Ascending aorta (tissue), 2 donors: ENCODE results near the gene SLC4A3. TPM values are rescaled to one million over a fixed set of nuclear protein-coding genes. Genes with fewer than 3 reads are reported as not detected.

Experiments used
- DNase-seq, 2 donors: peaks; one replicate each; pipeline ENCODE4 v3.0.0-alpha.2; 2019; ENCODE audit warnings: low spot score in 2 of 2
- H3K27ac ChIP-seq, 2 donors: fragments of 200-600 bp; sonication (generic); one replicate each; pipeline ENCODE4 v1.5.1; 2016 to 2017; ENCODE audit warnings: mild to moderate bottlenecking in 1 of 2
- H3K27me3 ChIP-seq: fragments of 200-600 bp; sonication (generic); one replicate; pipeline ENCODE4 v1.5.1; 2017
- H3K36me3 ChIP-seq, 2 donors: fragments of 200-600 bp; sonication (generic); one replicate each; pipeline ENCODE4 v1.5.1; 2016
- H3K4me1 ChIP-seq, 2 donors: fragments of 200-600 bp; sonication (generic); one replicate each; pipeline ENCODE4 v1.5.1; 2016 to 2017; ENCODE audit warnings: mild to moderate bottlenecking in 1 of 2
- H3K4me3 ChIP-seq, 2 donors: fragments of 200-600 bp; sonication (generic); one replicate each; pipeline ENCODE4 v1.5.1; 2016 to 2017; ENCODE audit warnings: mild to moderate bottlenecking in 1 of 2
- H3K9me3 ChIP-seq, 2 donors: fragments of 200-600 bp; sonication (generic); one replicate each; pipeline ENCODE4 v1.5.1; 2016
- CTCF ChIP-seq, 3 experiments: fragments of 200-600 bp in 2 of 3; fragments of 450-650 bp in 1 of 3; sonication (generic) in 2 of 3; IDR thresholded peaks; one replicate each; pipeline ENCODE4 v1.5.1; 2016 to 2019; ENCODE audit warnings: antibody characterized with exemption in 3 of 3, mild to moderate bottlenecking in 1 of 3, moderate library complexity in 1 of 3
- intact Hi-C: fragments of 100-400 bp; cut with DNase I; formaldehyde crosslinking; loops from one replicate; pipeline ENCODE4 v1.15.1; 2023
- total RNA-seq: library from RNA; depleted of rRNA; stranded (reverse); fragments of >200 nt; gene quantifications from one replicate; pipeline ENCODE4 v1.1.0, GENCODE V29; 2016

Gene SLC4A3
- total RNA-seq, 1 donor from 2014 or later: 1.8 TPM

DNA sequence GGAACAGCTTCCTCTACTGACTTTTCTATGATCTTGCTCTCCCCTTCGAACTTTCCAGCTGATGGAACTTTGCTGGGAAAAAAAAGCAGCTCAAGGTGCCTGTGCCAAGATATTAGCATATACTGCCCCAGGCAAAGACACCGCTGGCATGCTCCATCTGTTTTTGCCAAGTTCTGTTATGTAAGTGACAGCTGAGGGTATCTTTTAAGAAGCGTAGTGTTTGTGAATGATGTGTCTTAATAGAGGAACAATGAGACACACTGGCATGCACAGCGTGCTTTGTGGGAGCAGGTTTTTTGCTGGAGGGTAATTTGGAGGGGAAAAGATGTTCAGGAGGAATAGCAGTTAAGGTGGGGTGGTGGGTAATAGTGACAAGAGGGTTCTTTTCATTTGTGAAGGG is 47.8 kb downstream of the SLC4A3 start:
- Histone ChIP-seq H3K27ac (no peak overlapping the region), H3K4me1 (no peaks in the 10 kb centered on the region), H3K27me3 (no peaks in the 10 kb centered on the region), H3K9me3 (no peaks in the 10 kb centered on the region), H3K36me3 (no peaks in the 10 kb centered on the region), H3K4me3 (no peak overlapping the region)
- intact Hi-C loops: no loop called here
- DNase-seq: no peak
- TF ChIP-seq CTCF (IDR thresholded peaks at IDR 0.05): no peak

DNA sequence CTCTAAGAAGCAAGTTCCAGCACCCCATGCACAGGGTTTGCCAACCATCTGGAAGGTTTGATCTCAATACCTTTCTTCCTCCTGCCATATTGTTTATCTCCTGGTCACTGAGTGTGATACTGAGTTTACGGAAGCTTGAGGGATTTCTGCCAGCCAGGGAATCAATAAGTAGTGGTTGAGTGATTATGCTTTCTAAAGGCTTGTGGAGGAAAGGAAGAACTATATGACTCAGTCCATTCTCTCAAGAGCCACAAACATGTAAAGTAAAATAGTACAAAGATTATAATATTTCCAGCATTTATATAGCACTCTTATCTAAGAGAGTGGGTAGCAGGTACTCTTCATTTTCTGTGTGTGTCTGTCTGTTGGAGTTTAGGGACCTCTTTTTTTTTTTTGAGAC is 49.2 kb downstream of the SLC4A3 start:
- Histone ChIP-seq H3K9me3 (no peaks in the 10 kb centered on the region), H3K27ac (no peak overlapping the region), H3K36me3 (no peaks in the 10 kb centered on the region), H3K4me3 (no peak overlapping the region), H3K27me3 (no peaks in the 10 kb centered on the region), H3K4me1 (no peaks in the 10 kb centered on the region)
- no peak for DNase-seq
- no peak for TF ChIP-seq CTCF (IDR thresholded peaks at IDR 0.05)
- intact Hi-C loops: no loop called here

DNA sequence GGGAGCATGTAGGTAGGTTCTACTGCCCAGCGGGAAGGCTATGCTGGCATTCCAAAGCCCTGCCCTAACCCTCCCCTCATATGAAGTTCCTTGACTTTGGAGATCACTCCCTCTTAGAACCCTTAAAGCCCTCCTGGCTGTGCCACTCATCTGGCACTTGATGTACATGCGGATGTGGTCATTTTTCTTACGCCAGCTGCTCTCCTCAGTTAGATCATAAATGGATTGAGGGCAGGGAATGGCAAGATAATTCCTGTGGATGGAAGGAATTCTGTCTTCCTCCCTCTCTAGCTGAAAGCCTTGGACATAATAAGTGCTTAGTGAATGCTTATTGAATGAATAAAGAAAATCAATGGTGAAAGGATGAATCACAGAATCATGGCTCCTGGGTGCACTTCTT is 51.6 kb downstream of the SLC4A3 start:
- Histone ChIP-seq H3K4me1 (no peaks in the 10 kb centered on the region), H3K27me3 (no peaks in the 10 kb centered on the region), H3K36me3 (no peaks in the 10 kb centered on the region), H3K4me3 (no peak overlapping the region), H3K9me3 (no peaks in the 10 kb centered on the region), H3K27ac (no peak overlapping the region)
- intact Hi-C loops: no loop called here
- no peak for TF ChIP-seq CTCF (IDR thresholded peaks at IDR 0.05)
- no peak for DNase-seq

GRCh38 chr2:219679571-219679970 is 52.1 kb downstream of the SLC4A3 start:
- Histone ChIP-seq H3K4me3 (no peak overlapping the region), H3K27me3 (no peaks in the 10 kb centered on the region), H3K9me3 (no peaks in the 10 kb centered on the region), H3K36me3 (no peaks in the 10 kb centered on the region), H3K4me1 (no peaks in the 10 kb centered on the region), H3K27ac (no peak overlapping the region)
- TF ChIP-seq CTCF (IDR thresholded peaks at IDR 0.05): no peak
- intact Hi-C loops: no loop called here
- DNase-seq: no peak

DNA sequence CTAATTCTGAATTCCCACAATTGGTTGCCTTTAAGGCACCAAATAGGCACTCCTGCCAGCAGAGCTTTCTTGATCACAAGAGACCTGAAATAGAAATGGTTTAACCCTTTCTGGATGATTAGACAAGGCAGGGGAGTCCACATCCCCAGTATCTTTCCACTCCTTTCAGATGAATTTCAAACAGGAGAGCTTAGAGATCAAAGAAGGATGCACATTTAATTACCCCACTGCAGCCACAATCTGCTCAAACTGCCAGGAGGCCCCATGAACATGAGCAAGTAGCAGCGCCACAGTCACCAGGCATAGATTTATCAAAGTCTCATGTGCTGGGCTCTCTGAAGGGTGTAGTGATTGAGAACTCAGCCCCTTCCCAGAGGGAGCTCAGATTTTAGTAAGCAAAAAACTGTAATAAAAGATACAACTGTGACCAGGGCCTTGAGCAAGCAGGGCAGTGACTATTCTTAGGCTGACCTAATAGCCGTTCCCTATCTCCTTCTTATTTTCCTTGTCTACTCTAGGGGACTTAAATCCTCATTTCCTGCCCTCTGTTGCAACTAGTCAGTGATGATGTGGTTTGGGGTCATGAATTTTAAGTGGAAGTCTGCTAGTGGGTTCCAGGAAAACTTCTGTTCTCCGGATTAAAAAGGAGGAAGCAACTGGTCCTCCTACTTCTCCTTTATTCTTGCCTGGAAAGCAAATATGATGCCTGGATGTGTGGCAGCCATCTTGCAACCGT is 53.7 kb downstream of the SLC4A3 start:
- intact Hi-C loops: loop anchor here (10.0 kb wide), 1 partner anchor 466 kb away; the partner anchor contains the start of gene ABCB6
- no peaks in the 10 kb centered on the region for H3K27me3 ChIP-seq
- no peaks in the 10 kb centered on the region for H3K4me1 ChIP-seq
- no peak overlapping the region for H3K27ac ChIP-seq
- no peaks in the 10 kb centered on the region for H3K36me3 ChIP-seq
- no peak for TF ChIP-seq CTCF (IDR thresholded peaks at IDR 0.05)
- no peak for DNase-seq
- no peak overlapping the region for H3K4me3 ChIP-seq
- no peaks in the 10 kb centered on the region for H3K9me3 ChIP-seq
